Colonic mucosa (tissue), 4 donors: ENCODE measurements around the gene WDR54. TPM values are rescaled to one million over a fixed set of nuclear protein-coding genes. Genes with fewer than 3 reads are reported as not detected.

Experiments used
- DNase-seq: peaks from one replicate; pipeline ENCODE4 v3.0.0-alpha.2; 2020
- H3K27ac ChIP-seq: fragments of 200-600 bp; one replicate; pipeline ENCODE4 v1.8.0; 2021
- H3K27me3 ChIP-seq: fragments of 200-600 bp; one replicate; pipeline ENCODE4 v1.8.0; 2021
- H3K36me3 ChIP-seq: fragments of 200-600 bp; one replicate; pipeline ENCODE4 v1.8.0; 2021
- H3K4me1 ChIP-seq: fragments of 200-600 bp; one replicate; pipeline ENCODE4 v1.8.0; 2021; ENCODE audit warnings: mild to moderate bottlenecking
- H3K4me3 ChIP-seq: fragments of 200-600 bp; one replicate; pipeline ENCODE4 v1.8.0; 2021
- H3K9ac ChIP-seq, 2 donors: one replicate each; pipeline ENCODE4 v1.7.0; 2013; ENCODE audit warnings: control low read depth in 2 of 2, low read depth in 2 of 2, low read length in 2 of 2
- H3K9me3 ChIP-seq: fragments of 200-600 bp; one replicate; pipeline ENCODE4 v1.8.0; 2021
- intact Hi-C: fragments of 100-400 bp; cut with DNase I; formaldehyde crosslinking; loops from one replicate; pipeline ENCODE4 v1.14.1; 2022
- total RNA-seq, 2 donors: library from RNA; stranded (reverse); fragmentation: NEBNext Ultra II Directional in 1 of 2; extraction: Animal tissue kit (Norgen Biotek cat#: 25700) in 1 of 2; gene quantifications; one replicate each; pipeline ENCODE4 v1.2.1, GENCODE V29; 2021
- TF ChIP-seq, protein P1 (sequence below): fragments of 200-600 bp; IDR thresholded peaks from one replicate; pipeline ENCODE4 v1.8.0; 2022; ENCODE audit warnings: antibody characterized with exemption, mild to moderate bottlenecking
- donor health status: healthy.
- donor health status: DM: no; HTN: no; CAD: no.
- donor health status: DM: no; HTN: no; CAD: no.

Gene WDR54
- total RNA-seq, result 1 to 10 TPM; 7.5 to 9.0 TPM

DNA sequence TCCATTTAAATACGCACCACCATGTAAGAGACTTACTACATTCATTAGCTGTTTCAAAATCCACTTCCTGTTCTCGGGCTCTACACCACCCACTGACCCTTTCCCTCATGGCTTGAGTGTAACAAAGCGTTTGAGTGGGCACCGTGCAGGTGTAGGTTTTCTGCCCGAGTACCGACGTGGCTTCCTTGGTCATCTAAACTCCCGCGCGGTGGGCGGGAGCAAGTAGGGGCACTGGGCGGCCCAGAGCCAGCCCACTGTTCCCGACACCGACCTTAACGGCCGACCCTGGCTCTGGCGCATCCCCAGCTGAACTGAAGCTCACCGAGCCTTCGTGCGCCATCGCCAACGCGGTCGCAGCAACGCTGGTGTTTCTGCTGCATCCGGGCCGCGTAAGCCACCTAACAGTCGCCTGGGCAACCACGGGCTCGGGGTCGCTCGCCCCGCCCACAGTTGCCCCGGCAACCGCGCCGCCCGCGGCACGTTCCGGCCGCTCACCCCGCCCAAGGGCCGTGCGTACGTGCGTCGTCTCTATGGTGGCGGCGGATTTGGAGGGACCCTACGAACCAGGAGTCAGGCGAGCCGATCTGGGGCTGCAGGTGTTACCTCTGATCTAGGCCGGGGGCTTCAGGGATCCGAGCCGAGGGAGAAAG lies at the start of gene WDR54, which contains the start of gene C2orf81:
Gene WDR54 (plus strand): TSS at position 510 of the 650 bp plus-strand sequence. CDS start 424 bp downstream, outside the sequence.
Gene C2orf81 (minus strand): TSS at position 399 of the 650 bp plus-strand sequence. CDS start 59 bp downstream, at position 340.
- Histone ChIP-seq H3K36me3 (no peaks in the 10 kb centered on the region), H3K4me3 (peak within 1 kb of the TSS; percentile 52), H3K27me3 (no peaks in the 10 kb centered on the region), H3K27ac (peak within 1 kb of the TSS; percentile 26), H3K4me1 (no peaks in the 10 kb centered on the region), H3K9ac (peak within 1 kb of the TSS; percentile 57 to 79), H3K9me3 (no peaks in the 10 kb centered on the region)
- peak; percentile 87 for DNase-seq
- TF ChIP-seq, protein P1, sequence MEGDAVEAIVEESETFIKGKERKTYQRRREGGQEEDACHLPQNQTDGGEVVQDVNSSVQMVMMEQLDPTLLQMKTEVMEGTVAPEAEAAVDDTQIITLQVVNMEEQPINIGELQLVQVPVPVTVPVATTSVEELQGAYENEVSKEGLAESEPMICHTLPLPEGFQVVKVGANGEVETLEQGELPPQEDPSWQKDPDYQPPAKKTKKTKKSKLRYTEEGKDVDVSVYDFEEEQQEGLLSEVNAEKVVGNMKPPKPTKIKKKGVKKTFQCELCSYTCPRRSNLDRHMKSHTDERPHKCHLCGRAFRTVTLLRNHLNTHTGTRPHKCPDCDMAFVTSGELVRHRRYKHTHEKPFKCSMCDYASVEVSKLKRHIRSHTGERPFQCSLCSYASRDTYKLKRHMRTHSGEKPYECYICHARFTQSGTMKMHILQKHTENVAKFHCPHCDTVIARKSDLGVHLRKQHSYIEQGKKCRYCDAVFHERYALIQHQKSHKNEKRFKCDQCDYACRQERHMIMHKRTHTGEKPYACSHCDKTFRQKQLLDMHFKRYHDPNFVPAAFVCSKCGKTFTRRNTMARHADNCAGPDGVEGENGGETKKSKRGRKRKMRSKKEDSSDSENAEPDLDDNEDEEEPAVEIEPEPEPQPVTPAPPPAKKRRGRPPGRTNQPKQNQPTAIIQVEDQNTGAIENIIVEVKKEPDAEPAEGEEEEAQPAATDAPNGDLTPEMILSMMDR, result no peak
- intact Hi-C loops, result no loop called here

GRCh38 chr2:74372674-74373073 lies 48.9 kb upstream of the WDR54 start:
- TF ChIP-seq, protein P1, result no peak
- no peak overlapping the region for H3K4me3 ChIP-seq
- no peak overlapping the region for H3K27ac ChIP-seq
- H3K36me3 ChIP-seq, result peaks cover 23% of the 10 kb centered on the region
- H3K9me3 ChIP-seq, result no peaks in the 10 kb centered on the region
- intact Hi-C loops, result no loop called here
- H3K27me3 ChIP-seq, result no peaks in the 10 kb centered on the region
- no peaks in the 10 kb centered on the region for H3K4me1 ChIP-seq
- DNase-seq, result no peak
- no peak overlapping the region for H3K9ac ChIP-seq

- H3K4me3 ChIP-seq, result no peak overlapping the region
- H3K4me1 ChIP-seq, result no peaks in the 10 kb centered on the region
- H3K36me3 ChIP-seq, result peaks cover 18% of the 10 kb centered on the region
- TF ChIP-seq, protein P1, result no peak
- no peak overlapping the region for H3K9ac ChIP-seq
- no peaks in the 10 kb centered on the region for H3K27me3 ChIP-seq
- peak overlapping the region; percentile 21 for H3K27ac ChIP-seq
- intact Hi-C loops, result no loop called here
- no peaks in the 10 kb centered on the region for H3K9me3 ChIP-seq
- peak; percentile 86 for DNase-seq
Measured at GRCh38 chr2:74373221-74373676, 48.3 kb upstream of the WDR54 start.

- H3K27ac ChIP-seq, result peak overlapping the region; percentile 21
- peaks cover 12% of the 10 kb centered on the region for H3K36me3 ChIP-seq
- intact Hi-C loops, result no loop called here
- H3K4me3 ChIP-seq, result no peak overlapping the region
- H3K9me3 ChIP-seq, result no peaks in the 10 kb centered on the region
- no peaks in the 10 kb centered on the region for H3K4me1 ChIP-seq
- no peak overlapping the region for H3K9ac ChIP-seq
- TF ChIP-seq, protein P1, result no peak
- no peak for DNase-seq
- no peaks in the 10 kb centered on the region for H3K27me3 ChIP-seq
Measured at GRCh38 chr2:74373985-74374384, 47.5 kb upstream of the WDR54 start.

- Histone ChIP-seq H3K27me3 (no peaks in the 10 kb centered on the region), H3K9ac (no peak overlapping the region), H3K4me1 (no peaks in the 10 kb centered on the region), H3K27ac (no peak overlapping the region), H3K36me3 (peaks cover 8% of the 10 kb centered on the region), H3K9me3 (no peaks in the 10 kb centered on the region), H3K4me3 (no peak overlapping the region)
- TF ChIP-seq, protein P1, result no peak
- intact Hi-C loops, result no loop called here
- DNase-seq, result peak; percentile 57
Measured at GRCh38 chr2:74374509-74375205, 46.9 kb upstream of the WDR54 start.
